Islet of Langerhans (tissue), 1 donor: ENCODE results near the gene ZNF718.
"Not testable (repeated sequence)": the region's sequence is repeated elsewhere in the genome, so short reads cannot be mapped to it uniquely, and the experiment has no call there.

ENCODE experiments used
- FAIRE-seq: peaks from one replicate; lab custom pipeline; 2011; peaks lifted over from hg19 to GRCh38; lab: Jason Lieb, UNC

Gene ZNF718

DNA sequence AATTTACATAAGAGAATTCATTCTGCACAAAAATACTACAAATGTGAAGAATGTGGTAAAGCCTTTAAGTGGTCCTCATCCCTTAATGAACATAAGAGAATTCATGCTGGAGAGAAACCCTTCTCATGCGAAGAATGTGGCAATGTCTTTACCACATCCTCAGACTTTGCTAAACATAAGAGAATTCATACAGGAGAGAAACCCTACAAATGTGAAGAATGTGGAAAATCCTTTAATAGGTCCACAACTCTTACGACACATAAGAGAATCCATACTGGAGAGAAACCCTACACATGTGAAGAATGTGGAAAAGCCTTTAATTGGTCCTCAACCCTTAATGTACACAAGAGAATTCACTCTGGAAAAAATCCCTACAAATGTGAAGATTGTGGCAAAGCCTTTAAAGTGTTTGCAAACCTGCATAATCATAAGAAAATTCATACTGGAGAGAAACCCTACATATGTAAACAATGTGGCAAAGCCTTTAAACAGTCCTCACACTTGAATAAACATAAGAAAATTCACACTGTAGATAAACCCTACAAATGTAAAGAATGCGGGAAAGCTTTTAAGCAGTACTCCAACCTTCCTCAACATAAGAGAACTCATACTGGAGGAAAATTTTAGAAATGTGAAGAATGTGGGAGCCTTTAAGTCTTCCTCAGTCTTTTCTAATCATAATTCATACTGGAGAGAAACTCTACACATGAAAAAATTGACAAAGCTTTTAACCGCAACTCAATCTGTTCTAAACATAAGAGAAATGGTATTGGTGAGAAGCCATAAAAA is 37.4 kb downstream of the ZNF718 start:
- no peak for FAIRE-seq

DNA sequence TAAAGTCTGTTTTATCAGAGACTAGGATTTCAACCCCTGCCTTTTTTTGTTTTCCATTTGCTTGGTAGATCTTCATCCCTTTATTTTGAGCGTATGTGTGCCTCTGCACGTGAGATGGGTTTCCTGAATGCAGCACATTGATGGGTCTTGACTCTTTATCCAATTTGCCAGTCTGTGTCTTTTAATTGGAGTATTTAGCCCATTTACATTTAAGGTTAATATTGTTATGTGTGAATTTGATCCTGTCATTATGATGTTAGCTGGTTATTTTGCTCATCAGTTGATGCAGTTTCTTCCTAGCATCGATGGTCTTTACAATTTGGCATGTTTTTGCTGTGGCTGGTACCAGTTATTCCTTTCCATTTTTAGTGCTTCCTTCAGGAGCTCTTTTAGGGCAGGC is 45.3 kb downstream of the ZNF718 start:
- not testable (repeated sequence) for FAIRE-seq

- not testable (repeated sequence) for FAIRE-seq
Measured at GRCh38 chr4:171318-171717, 47.0 kb downstream of the ZNF718 start.

- FAIRE-seq, result no peak
Measured at GRCh38 chr4:173666-174314, 49.5 kb downstream of the ZNF718 start.

DNA sequence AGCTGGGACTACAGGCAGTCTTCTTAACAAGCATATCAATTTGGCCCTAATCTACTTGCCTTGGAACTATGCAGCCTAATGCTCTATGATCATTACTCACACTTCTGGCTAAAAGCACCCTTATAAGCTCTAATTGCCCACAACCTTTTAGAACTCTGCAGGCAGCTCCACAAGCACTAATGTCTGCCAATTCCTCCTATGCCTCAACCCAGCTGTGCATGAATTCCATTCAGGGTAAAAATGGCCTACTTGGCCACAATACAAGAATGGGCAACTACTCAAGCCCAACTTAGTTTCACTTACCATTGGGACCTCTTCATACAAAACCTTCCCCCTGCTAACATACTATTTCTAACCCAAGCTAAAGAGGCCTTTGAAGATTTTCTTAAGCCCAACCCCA is 51.7 kb downstream of the ZNF718 start:
- no peak for FAIRE-seq

GRCh38 chr4:176995-177394 is 52.7 kb downstream of the ZNF718 start:
- FAIRE-seq, result no peak

GRCh38 chr4:182225-182624 is 57.9 kb downstream of the ZNF718 start:
- FAIRE-seq, result not testable (repeated sequence)

DNA sequence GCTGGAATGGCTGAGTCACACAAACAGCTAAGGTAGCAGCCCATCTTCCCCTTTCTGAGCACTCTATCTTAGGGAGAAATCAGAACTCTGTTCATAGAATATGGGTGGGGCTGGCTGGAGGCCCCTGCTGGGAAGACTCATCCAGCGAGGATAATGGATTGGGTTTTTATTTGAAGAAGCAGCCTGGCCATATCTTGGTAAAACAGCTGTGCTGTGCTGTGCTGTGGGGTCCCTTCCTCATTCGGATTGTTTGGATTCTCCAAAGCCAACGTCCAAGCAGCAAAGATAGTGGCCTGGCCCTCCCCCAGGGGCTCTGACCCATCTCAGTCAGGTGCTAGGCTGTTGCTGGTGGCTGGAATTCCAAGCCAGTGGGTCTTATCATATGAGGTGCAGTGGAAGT is 63.8 kb downstream of the ZNF718 start:
- no peak for FAIRE-seq

DNA sequence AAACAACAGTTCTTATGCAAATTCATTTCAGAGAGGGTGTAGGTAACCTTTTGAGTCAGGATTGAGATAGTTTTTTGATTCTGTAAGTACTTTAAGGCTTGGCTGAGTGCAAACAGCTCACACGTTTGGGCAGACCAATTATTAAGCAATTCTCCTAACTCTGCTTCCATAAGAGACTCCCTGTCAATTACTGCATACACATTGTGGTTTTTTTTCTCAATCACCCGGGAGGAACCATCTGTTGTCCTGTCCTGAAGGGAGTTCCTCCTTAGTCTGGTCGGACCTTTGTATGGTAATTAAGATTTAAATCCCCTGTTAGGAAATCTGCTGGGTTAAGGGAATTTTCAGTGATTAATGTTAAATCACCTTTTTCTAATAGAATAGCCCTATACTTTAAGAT is 70.9 kb downstream of the ZNF718 start:
- not testable (repeated sequence) for FAIRE-seq

DNA sequence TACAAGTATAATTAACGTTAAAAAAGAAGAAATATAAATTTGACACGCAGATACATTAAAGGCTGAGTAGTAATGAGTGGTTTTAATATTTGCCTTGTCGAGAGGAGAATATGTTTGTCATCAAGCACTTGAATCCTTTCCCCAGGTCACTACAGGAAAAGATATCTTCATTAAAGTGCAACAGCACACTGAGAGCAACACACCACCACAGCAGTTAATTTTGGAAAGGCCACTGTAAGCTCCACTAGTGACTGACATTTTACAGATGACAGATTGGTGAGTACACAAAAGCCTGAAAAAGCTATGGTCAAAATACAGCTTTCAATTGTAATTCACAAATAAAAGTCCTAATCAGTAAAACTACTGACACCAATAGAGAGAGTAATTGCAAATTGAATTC is 76.6 kb downstream of the ZNF718 start:
- no peak for FAIRE-seq

DNA sequence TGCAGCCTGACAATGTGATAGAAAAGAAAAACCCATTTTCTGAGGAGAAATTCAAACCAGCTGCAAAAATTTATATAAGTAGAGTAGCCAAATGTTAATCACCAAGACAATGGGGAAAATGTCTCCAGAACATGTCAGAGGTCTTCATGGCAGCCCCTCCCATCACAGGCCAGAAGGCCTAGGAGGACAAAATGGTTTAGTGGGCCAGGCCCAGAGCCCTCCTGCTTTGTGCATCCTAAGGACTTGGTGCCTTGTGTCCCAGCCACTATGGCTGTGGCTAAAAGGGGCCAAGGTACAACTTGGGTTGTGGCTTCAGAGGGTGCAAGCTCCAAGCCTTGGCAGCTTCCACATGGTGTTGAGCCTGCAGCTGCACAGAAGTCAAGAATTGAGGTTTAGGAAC is 78.5 kb downstream of the ZNF718 start:
- not testable (repeated sequence) for FAIRE-seq

DNA sequence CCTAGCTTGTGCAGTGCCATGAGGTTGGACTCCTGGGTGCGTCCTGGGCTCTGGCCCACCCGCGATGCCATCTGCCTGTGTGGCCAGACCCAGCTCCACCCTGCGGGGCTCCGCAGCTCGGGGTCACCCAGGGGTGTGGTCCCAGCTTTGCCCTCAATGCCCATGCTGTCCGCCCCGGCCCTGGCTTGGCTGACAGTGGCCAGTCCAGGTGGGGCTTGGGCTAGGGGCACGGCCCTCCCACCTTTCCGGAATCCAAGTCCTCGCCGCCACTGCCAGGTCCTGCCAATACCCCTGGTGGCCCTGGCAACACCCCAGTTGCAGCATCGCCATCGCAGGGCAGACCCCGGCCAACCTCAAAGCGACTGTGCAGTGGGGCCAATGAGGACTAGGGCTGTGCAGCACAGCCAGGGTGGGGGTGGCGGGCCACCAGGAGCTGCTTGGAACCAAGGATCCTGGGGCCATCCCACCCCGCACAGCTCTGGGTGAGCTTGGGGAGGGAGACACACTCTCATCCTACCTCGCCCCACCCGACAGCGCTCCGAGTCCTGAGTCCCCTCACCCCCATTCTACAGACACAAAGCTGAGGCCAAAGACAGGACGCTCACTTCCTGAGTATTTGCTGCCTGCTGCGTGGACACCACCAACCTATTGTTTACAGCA is 80.9 kb downstream of the ZNF718 start:
- no peak for FAIRE-seq

DNA sequence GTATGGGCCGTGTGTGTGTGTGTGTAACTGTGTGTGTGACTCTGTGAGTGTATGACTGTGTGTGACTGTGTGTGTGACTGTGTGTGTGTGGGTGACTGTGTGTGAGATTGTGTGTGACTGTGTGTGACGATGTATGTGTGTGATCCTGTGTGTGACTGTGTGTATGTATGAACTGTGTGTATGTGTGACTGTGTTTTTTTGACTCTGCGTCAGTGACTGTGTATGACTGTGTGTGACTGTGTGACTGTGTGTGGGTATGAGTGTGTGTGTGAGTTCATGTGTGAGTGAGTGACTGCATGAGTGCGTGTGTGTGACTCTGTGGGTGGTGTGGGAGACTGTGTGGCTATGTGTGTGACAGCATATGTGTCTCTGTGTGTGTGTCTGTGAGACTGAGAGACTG is 81.8 kb downstream of the ZNF718 start:
- no peak for FAIRE-seq

DNA sequence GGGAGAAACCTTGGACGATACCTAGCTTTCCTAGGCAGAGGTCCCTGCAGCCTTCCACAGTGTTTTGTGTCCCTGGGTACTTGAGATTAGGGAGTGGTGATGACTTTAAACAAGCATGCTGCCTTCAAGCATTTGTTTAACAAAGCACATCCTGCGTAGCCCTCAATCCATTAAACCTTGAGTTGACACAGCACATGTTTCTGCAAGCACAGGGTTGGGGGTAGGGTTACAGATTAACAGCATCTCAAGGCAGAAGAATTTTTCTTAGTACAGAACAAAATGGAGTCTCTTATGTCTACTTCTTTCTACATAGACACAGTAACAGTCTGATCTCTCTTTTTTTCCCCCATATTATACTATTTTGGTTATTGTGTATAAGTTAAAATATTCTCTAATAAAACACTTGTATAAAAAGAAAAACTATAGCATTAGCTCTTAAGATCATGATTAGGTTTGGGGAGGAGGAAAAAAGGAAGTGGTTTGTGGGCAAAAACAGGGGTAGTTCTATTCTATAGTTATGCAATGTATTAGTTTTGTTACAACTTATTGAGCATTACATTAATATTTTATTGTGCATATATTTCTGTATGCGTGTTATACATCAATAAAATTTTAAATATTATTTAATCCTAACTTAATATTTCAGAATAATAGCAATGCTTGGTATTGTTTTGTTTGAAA is 84.3 kb downstream of the ZNF718 start:
- peak; percentile 13 for FAIRE-seq

DNA sequence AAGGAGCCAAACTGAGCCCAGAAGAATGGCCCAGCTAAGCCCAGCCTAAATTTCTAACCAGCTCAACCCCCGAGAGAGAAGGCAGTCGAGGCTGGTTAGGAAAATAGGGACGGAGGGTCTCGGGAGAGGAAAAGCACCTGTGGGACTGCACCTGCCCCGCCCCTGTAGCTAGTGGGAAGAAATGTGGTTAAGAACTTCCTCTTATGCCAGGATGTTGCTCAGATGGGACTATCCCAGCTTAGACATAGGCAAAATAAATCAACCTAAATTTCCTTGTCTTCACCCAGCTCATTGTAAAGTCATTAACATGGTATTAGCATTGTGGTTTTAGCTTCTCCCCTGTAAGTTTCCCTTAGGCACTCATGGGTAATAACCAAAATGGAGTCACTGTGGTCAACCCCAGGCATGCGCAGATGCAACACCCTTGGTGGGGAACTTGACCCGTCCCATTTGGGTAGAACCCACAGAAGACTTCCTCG is 86.8 kb downstream of the ZNF718 start:
- no peak for FAIRE-seq

DNA sequence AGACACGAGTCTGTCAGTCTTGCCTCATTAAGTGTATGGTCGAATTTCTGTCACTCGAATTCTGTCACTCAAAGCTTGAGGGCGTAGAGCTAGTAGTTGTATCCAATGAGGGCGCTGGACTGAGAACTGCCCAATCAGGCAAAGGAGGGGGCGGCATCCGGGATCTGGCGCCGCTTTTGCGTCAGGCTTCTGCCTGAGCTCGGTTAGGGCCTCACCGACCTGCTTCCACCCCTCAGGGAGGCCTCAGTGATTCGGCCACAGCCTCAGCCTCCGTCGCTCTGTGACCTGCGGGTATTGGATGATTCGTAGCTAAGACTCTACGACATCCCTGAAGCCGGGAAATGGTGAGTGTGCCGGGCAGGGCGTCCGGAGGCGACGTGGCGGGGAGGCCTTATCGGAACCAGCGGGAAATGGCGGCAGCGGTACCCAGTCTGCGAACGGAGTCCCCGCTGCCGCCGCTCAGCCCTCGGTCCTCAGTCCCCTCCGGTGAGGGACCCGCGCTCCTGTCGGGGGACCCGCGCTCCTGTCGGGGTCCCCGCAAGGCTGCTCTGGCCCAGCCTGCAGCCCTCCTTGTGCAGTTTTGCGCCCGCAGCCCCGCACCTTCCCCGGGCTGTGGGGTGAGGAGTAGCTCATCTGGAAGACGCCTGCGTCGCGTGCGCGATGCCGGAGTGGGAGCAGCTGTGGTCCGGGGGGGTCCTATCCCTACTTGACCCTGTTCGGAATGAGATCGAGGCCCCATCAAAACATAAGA is 88.3 kb downstream of the ZNF718 start:
- FAIRE-seq, result peak; percentile 98

- not testable (repeated sequence) for FAIRE-seq
Measured at GRCh38 chr4:213189-213535, 88.9 kb downstream of the ZNF718 start.
